ENCODE data around the gene ETV3L. TPM values are rescaled to one million over a fixed set of nuclear protein-coding genes. Genes with fewer than 3 reads are reported as not detected.
"Not testable (repeated sequence)": the region's sequence is repeated elsewhere in the genome, so short reads cannot be mapped to it uniquely, and the experiment has no call there.

The ETV3L gene
- total RNA-seq, 1 experiment from 2014 or later: not detected

DNA sequence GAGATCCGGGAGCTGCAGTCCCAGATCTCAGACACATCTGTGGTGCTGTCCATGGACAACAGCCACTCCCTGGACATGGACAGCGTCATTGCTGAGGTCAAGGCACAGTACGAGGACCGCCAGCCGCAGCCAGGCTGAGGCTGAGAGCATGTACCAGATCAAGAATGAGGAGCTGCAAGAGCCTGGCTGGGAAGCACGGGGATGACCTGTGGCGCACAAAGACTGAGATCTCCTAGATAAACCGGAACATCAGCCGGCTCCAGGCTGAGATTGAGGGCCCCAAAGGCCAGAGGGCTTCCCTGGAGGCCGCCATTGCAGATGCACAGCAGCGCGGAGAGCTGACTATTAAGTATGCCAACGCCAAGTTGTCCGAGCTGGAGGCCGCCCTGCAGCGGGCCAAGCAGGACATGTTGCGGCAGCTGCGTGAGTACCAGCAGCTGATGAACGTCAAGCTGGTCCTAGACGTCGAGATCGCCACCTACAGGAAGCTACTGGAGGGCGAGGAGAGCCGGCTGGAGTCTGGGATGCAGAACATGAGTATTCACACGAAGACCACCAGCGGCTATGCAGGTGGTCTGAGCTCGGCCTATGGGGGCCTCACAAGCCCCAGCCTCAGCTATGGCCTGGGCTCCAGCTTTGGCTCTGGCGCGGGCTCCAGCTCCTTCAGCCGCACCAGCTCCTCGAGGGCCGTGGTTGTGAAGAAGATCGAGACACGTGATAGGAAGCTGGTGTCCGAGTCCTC lies 25.5 kb downstream of the ETV3L start:
- Histone ChIP-seq H3K4me1 (ENCODE audit: control insufficient read depth in 1 of 2, insufficient read depth in 2 of 2, low read length in 2 of 2) (peaks cover 0 to 9% of the 10 kb centered on the region in 2 experiments; a peak in 1 of 4 replicates), H2AFZ (ENCODE audit: low read depth, low read length, poor library complexity, severe bottlenecking) (peak overlapping the region; percentile 72), H3K27ac (ENCODE audit: low read depth, low read length) (no peak overlapping the region), H3K9me2 (ENCODE audit: insufficient read depth) (no peaks in the 10 kb centered on the region), H3K27me3 (ENCODE audit: insufficient read depth, low read length) (no peaks in the 10 kb centered on the region), H3K79me2 (ENCODE audit: insufficient read depth, low read length) (no peaks in the 10 kb centered on the region), H3K9me3 (ENCODE audit: control insufficient read depth in 1 of 2, insufficient read depth in 1 of 2, low read depth in 1 of 2, low read length in 2 of 2) (no peaks in the 10 kb centered on the region), H3K9ac (ENCODE audit: low read length) (no peak overlapping the region), H3K36me3 (ENCODE audit: control insufficient read depth in 1 of 2, insufficient read depth in 2 of 2, low read length in 2 of 2) (no peaks in the 10 kb centered on the region), H4K20me1 (ENCODE audit: insufficient read depth) (no peaks in the 10 kb centered on the region), H3K4me3 (replicated peaks in 1 of 2; ENCODE audit: low read depth in 1 of 2, low read length in 2 of 2) (peak overlapping the region in 1 of 2 experiments; percentile 7; a peak in 1 of 4 replicates), H3K4me2 (ENCODE audit: low read length) (peak overlapping the region; percentile 58)
- TF ChIP-seq, protein P1, sequence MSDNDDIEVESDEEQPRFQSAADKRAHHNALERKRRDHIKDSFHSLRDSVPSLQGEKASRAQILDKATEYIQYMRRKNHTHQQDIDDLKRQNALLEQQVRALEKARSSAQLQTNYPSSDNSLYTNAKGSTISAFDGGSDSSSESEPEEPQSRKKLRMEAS (IDR thresholded peaks at IDR 0.05): peak; percentile 58
- TF ChIP-seq, protein P2, sequence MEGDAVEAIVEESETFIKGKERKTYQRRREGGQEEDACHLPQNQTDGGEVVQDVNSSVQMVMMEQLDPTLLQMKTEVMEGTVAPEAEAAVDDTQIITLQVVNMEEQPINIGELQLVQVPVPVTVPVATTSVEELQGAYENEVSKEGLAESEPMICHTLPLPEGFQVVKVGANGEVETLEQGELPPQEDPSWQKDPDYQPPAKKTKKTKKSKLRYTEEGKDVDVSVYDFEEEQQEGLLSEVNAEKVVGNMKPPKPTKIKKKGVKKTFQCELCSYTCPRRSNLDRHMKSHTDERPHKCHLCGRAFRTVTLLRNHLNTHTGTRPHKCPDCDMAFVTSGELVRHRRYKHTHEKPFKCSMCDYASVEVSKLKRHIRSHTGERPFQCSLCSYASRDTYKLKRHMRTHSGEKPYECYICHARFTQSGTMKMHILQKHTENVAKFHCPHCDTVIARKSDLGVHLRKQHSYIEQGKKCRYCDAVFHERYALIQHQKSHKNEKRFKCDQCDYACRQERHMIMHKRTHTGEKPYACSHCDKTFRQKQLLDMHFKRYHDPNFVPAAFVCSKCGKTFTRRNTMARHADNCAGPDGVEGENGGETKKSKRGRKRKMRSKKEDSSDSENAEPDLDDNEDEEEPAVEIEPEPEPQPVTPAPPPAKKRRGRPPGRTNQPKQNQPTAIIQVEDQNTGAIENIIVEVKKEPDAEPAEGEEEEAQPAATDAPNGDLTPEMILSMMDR (IDR thresholded peaks at IDR 0.05 in 2 of 3, conservative IDR thresholded peaks at IDR 0.05 in 1 of 3; ENCODE audit: borderline replicate concordance in 1 of 3, insufficient read depth in 1 of 3, low read depth in 2 of 3, low read length in 2 of 3): peak; percentile 40 to 69 (median 63); a peak in 5 of 6 replicates
- no peak for TF ChIP-seq JUND (IDR thresholded peaks at IDR 0.05)
- TF ChIP-seq RAD21 (IDR thresholded peaks at IDR 0.05; ENCODE audit: low read depth): peak; percentile 63
- peak; percentile 41 for DNase-seq (ENCODE audit: low read depth, low spot score)
- ChIA-PET CTCF (interaction anchor here (0.7 to 2.4 kb wide), 15 partner anchors 10 to 214 kb away, joined by 3 to 12 read pairs (median 5); no protein-coding TSS in a partner anchor), RAD21 (ENCODE audit: low non-redundant PET in 1 of 2, low total read pairs in 2 of 2, uncharacterized antibody in 2 of 2, unreplicated experiment in 2 of 2) (interaction anchor here (0.6 to 1.0 kb wide), 4 partner anchors 16 to 146 kb away, joined by 3 to 5 read pairs (median 3); no protein-coding TSS in a partner anchor), POLR2A (no interaction called here)
- no TSS peak for BruUV-seq (replicated peaks)
- intact Hi-C loops (cut with micrococcal nuclease): no loop called here
- peak; percentile 92 for ATAC-seq

DNA sequence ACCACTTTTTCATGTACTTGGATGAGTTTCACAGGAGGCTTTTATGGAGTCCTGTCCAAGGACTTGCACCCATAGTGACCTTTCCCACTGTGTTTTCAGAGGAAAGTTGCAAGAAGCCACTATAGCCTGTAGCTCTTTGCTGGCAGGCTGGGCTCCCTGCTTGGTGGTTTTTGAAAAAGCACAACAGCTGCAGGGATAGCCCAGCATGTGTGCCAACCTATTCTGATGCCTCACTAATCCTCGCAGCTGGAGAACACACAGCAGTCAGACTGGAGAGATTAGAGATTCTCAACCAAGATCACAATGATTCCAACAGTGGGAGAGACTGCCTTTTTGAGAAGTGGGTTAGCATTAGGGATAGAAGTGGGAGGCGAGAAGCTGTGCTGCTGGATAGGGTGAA lies 30.0 kb downstream of the ETV3L start:
- no peaks in the 10 kb centered on the region for H3K9me3 ChIP-seq (ENCODE audit: control insufficient read depth in 1 of 2, insufficient read depth in 1 of 2, low read depth in 1 of 2, low read length in 2 of 2)
- H2AFZ ChIP-seq (ENCODE audit: low read depth, low read length, poor library complexity, severe bottlenecking): no peak overlapping the region
- no peaks in the 10 kb centered on the region for H3K36me3 ChIP-seq (ENCODE audit: control insufficient read depth in 1 of 2, insufficient read depth in 2 of 2, low read length in 2 of 2)
- H3K9ac ChIP-seq (ENCODE audit: low read length): no peak overlapping the region
- TF ChIP-seq EZH2phosphoT487 (IDR thresholded peaks at IDR 0.05; ENCODE audit: borderline replicate concordance): no peak
- TF ChIP-seq SRF (IDR thresholded peaks at IDR 0.05; ENCODE audit: low read depth): no peak
- TF ChIP-seq JUND (IDR thresholded peaks at IDR 0.05): no peak
- intact Hi-C loops (cut with micrococcal nuclease): no loop called here
- ATAC-seq (no peak), DNase-seq (ENCODE audit: low read depth, low spot score) (no peak)
- H3K27me3 ChIP-seq (ENCODE audit: insufficient read depth, low read length): no peaks in the 10 kb centered on the region
- BruUV-seq (replicated peaks): no TSS peak
- ChIA-PET RAD21 (ENCODE audit: low non-redundant PET in 1 of 2, low total read pairs in 2 of 2, uncharacterized antibody in 2 of 2, unreplicated experiment in 2 of 2) (no interaction called here), CTCF (no interaction called here), POLR2A (no interaction called here)
- no peak overlapping the region for H3K4me3 ChIP-seq (replicated peaks in 1 of 2; ENCODE audit: low read depth in 1 of 2, low read length in 2 of 2)
- no peaks in the 10 kb centered on the region for H3K79me2 ChIP-seq (ENCODE audit: insufficient read depth, low read length)
- H3K4me2 ChIP-seq (ENCODE audit: low read length): no peak overlapping the region
- no peak overlapping the region for H3K27ac ChIP-seq (ENCODE audit: low read depth, low read length)
- peaks cover 0 to 8% of the 10 kb centered on the region in 2 experiments; a peak in 1 of 4 replicates for H3K4me1 ChIP-seq (ENCODE audit: control insufficient read depth in 1 of 2, insufficient read depth in 2 of 2, low read length in 2 of 2)
- no peaks in the 10 kb centered on the region for H3K9me2 ChIP-seq (ENCODE audit: insufficient read depth)
- no peaks in the 10 kb centered on the region for H4K20me1 ChIP-seq (ENCODE audit: insufficient read depth)

DNA sequence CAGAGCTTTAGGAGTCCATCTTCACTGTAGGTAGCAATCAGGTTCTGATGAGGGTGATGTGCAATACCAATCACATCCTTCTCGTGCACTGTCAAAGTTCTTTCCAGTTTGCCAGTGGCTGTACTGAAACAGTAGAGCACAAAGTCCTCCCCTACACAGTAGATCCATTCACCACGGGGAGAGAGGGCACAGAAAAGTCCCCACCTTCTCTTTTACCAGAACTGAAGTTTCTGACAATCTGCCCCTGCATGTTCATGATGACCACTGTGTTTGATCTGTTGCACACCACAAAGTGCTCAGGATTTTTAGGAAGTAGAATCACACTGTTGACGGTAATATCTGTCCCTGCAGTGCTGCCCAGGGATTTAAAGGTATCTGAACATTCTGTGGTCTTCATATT lies 40.4 kb downstream of the ETV3L start:
- H3K9ac ChIP-seq (ENCODE audit: low read length); H3K4me2 ChIP-seq (ENCODE audit: low read length); RAD21 ChIA-PET (ENCODE audit: low non-redundant PET in 1 of 2, low total read pairs in 2 of 2, uncharacterized antibody in 2 of 2, unreplicated experiment in 2 of 2); H3K27ac ChIP-seq (ENCODE audit: low read depth, low read length); intact Hi-C loops (cut with micrococcal nuclease); POLR2A ChIA-PET; H3K27me3 ChIP-seq (ENCODE audit: insufficient read depth, low read length); H3K9me3 ChIP-seq (ENCODE audit: control insufficient read depth in 1 of 2, insufficient read depth in 1 of 2, low read depth in 1 of 2, low read length in 2 of 2); H4K20me1 ChIP-seq (ENCODE audit: insufficient read depth); H2AFZ ChIP-seq (ENCODE audit: low read depth, low read length, poor library complexity, severe bottlenecking); H3K9me2 ChIP-seq (ENCODE audit: insufficient read depth); H3K4me3 ChIP-seq (replicated peaks in 1 of 2; ENCODE audit: low read depth in 1 of 2, low read length in 2 of 2); ATAC-seq; DNase-seq (ENCODE audit: low read depth, low spot score); H3K79me2 ChIP-seq (ENCODE audit: insufficient read depth, low read length); H3K36me3 ChIP-seq (ENCODE audit: control insufficient read depth in 1 of 2, insufficient read depth in 2 of 2, low read length in 2 of 2); CTCF ChIA-PET; H3K4me1 ChIP-seq (ENCODE audit: control insufficient read depth in 1 of 2, insufficient read depth in 2 of 2, low read length in 2 of 2); BruUV-seq (replicated peaks): not testable (repeated sequence)

All from HCT116 (cell line).